GM19463 (cell line): ENCODE measurements around the gene PYHIN1.
"Not testable (repeated sequence)": the region's sequence is repeated elsewhere in the genome, so short reads cannot be mapped to it uniquely, and the experiment has no call there.

ENCODE experiments used
- ATAC-seq: cut with Tn5 transposase; IDR thresholded peaks from one replicate; pipeline ENCODE4 v1.9.1; 2021; ENCODE audit warnings: mild to moderate bottlenecking, moderate library complexity; ENCODE audit not compliant: unreplicated experiment

Gene PYHIN1

DNA sequence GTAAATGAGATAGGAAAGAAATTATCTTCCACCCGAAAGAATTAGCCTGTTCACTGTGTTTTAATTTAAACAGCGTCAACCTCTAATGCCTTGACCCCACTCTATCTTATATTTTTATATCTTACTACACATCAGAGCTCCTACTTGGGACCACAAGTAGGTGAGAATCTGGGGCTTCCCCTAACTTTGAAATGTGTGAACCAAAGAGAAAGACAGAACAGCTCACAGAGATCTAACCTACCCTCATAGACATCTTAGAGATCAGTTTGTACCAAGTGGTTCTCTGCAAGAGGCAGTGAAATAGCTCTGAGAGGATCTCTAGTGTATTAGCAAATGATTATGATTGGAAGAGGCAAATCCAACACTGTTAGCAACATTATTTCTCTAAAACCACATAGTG is 47.4 kb downstream of the PYHIN1 start:
- no peak for ATAC-seq

DNA sequence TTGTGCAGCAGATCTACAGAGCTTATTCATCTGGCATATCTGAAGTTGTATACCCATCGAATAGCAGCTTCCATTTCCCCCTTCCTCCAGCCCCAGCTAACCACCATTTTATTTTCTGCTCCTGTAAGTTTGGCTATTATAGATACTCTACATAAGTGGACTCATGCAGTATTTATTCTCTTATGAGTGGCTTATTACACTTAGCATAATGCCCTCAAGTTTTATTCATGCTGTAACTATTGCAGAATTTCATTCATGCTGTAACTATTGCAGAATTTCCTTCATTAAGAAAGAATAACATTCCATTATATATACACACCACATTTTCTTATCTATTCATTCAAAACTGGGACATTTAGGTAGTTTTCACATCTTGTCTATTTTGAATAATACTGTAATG is 47.9 kb downstream of the PYHIN1 start:
- no peak for ATAC-seq

DNA sequence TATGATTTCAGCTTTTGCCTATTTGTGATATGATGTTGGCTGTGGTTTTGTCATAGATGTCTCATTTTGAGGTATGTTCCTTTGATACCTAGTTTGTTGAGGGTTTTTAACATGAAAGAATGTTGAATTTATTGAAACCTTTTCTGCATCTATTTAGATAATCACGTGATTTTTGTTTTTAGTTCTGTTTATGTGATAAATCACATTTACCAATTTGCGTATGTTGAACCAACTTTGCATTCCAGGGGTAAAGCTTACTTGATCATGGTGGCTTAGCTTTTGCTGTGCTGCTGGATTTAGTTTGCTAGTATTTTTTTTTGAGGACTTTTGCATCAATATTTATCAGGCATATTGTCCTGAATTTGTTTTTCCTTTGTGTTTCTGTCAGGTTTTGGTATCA is 51.9 kb downstream of the PYHIN1 start:
- ATAC-seq, result no peak

GRCh38 chr1:158984386-158984785 is 53.0 kb downstream of the PYHIN1 start:
- no peak for ATAC-seq

GRCh38 chr1:158989424-158989823 is 58.1 kb downstream of the PYHIN1 start:
- no peak for ATAC-seq

DNA sequence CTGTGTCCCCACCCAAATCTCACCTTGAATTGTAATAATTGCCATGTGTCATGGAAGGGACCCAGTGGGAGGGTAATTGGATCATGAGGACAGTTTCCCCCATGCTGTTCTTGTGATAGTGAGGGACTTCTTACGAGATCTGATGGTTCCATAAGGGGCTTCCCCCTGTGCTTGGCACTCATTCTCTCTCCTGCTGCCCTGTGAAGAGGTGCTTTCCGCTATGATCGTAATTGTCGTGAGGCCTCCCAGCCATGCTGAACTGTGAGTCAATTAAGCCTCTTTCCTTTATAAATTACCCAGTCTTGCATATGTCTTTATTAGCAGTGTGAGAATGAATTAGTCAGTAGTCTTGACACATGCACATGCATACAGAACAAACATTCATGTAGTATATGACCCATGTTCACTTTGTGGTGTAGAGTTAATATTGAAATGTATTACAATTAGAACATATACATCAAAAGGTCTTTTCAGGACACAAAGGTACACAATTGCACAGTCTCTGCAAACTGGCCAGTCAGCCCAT is 61.5 kb downstream of the PYHIN1 start:
- ATAC-seq, result no peak

DNA sequence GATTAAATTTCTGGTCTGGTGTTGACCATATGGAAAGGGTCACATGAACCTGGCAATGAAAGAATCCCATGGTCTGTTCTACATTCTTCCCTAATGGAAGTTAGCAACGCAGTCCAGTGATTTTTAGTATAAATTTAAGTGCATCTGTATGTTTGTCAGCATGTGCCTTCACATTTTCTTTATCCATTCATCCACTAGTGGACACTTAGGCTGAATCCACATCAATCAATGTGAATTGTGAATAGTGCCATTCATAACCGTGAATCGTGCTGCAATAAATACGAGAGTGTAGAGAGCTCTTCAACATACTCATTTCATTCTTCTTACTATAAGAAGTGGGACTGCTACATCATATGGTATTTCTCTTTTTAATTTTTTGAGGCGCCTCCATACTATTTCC is 65.6 kb downstream of the PYHIN1 start:
- no peak for ATAC-seq

DNA sequence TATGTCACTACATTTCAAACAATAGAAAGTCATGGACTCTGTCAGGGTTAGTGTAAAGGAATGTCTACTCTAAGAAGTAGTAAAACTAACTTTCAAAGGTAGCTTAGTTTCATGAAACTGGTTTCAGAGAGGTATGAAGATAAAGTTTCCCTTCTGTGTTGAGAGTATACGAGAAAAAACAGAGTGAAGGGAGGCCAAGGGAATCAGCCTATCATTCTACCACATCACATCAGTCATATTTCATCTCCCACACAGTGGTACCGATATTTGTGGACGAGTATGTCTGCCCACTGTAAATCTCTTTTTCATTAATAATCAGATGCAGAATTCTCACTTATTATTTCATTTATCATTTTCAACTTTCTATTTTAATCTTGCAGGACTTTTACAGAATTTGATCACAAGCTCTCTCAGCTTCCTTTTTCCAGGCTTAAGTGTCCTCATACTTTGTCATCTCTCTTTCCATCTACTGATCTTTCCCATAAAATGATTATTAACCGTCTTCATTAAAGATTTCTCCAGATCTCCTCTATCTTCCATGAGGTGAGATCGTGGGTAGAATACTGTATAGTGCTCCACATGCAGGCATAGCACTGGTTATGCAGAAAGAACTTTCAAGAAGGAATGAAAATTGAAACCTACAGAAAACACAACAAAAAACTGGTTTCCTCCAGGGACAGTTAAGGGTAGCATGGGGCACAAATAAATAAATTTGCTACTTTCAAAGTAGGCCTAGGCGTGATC is 66.9 kb downstream of the PYHIN1 start:
- no peak for ATAC-seq

DNA sequence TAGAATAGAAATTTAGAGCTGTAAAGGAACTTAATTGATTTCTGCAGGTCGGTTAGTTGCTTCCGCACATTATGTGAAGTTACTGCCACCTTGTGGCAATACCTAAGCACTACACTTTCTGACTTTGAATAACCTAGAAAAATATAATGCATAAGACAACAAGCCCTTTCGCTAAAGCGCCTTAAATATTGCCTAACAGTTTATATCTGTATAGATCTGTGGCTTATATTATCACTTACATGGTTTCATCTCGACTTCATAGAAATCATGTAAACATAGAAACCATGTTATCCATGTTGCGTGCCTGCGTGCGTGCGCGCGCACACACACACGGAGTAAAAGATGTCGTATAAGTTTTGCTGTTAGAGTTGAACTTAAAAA is 67.4 kb downstream of the PYHIN1 start:
- no peak for ATAC-seq

GRCh38 chr1:158999316-159000069 is 68.1 kb downstream of the PYHIN1 start:
- ATAC-seq, result no peak

GRCh38 chr1:159000070-159000409 is 68.7 kb downstream of the PYHIN1 start:
- ATAC-seq, result no peak

DNA sequence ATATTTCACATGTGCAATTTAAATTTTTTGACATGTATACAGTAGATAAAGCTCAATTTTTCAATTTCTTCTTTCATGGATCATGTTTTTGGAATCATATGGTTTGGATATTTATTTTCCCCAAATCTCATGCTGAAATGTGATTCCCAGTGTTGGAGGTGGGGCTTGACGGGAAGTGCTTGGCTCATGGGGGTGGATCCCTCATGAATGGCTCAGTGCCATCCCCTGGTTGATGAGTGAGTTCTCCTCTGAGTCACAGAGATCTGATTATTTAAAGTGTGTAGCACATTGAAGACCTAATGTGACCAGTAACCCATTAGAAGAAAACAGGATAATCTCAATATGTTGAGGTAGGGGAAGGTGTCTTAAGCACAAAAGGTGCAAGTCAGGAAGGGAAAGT is 69.3 kb downstream of the PYHIN1 start:
- no peak for ATAC-seq

DNA sequence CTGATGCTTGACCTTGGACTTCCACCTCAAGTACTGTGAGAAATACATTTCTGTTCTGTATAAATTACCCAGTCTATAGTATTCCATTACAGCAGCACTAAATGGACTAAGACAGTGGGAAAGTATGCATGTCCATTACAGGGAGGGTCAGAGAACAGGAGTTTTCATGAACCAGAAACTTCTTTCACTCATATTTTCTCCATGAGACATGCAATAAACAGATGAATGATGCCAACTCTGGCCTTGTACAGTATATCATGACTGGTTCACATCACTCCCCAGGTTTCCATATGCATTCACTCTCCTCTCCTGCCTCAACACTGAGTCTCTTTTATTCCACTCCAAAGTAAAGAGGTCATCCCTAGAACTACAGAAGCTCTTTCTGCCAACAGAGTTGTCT is 73.8 kb downstream of the PYHIN1 start:
- no peak for ATAC-seq

DNA sequence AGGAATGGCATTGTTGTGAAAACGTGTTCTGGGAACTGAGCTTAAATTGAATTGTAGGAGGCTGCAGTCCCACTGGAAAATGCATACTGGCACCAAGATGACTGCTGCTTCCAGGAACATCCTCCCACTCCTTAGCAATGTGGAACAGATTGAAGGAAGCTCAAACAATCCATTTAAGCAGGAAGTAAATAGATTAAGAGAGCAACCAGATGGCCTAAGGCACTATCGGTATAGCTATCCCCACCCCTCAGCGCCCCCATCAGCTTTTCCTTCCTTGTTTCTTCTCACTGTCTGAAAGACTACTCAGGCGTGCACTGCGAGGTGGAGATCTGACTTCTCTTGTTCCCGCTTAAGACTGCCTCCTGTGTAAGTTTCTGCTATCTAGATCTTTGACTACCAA is 74.3 kb downstream of the PYHIN1 start:
- no peak for ATAC-seq

- not testable (repeated sequence) for ATAC-seq
Observed at GRCh38 chr1:159006210-159006807, 75.0 kb downstream of the PYHIN1 start.

GRCh38 chr1:159007726-159008125 is 76.4 kb downstream of the PYHIN1 start:
- no peak for ATAC-seq

- peak; percentile 74 for ATAC-seq
Observed at GRCh38 chr1:159008744-159009188, 77.4 kb downstream of the PYHIN1 start.

- no peak for ATAC-seq
Observed at GRCh38 chr1:159009287-159009686, 77.9 kb downstream of the PYHIN1 start.

- peak; percentile 49 for ATAC-seq
Observed at GRCh38 chr1:159009704-159010361, 78.5 kb downstream of the PYHIN1 start, which contains the start of gene IFI16. Gene IFI16 (plus strand): TSS chr1:159009907. CDS start chr1:159014681, 4,774 bp downstream.

GRCh38 chr1:159010391-159010790 is 79.0 kb downstream of the PYHIN1 start:
- no peak for ATAC-seq

GRCh38 chr1:159011001-159011400 is 79.6 kb downstream of the PYHIN1 start:
- not testable (repeated sequence) for ATAC-seq
